ENCODE measurements around the gene LRFN4.

The LRFN4 gene

GRCh38 chr11:66905631-66906030 lies 48.8 kb downstream of the LRFN4 start:
- no peaks in the 10 kb centered on the region for H3K36me3 Mint-ChIP-seq
- no peaks in the 10 kb centered on the region for H3K9me3 Mint-ChIP-seq
- ATAC-seq = no peak
- no peaks in the 10 kb centered on the region for H3K4me1 Mint-ChIP-seq
- no peak overlapping the region for H3K4me3 Mint-ChIP-seq
- no peak for DNase-seq (ENCODE audit: low spot score in 2 of 2)
- no peak overlapping the region for H3K27ac Mint-ChIP-seq

DNA sequence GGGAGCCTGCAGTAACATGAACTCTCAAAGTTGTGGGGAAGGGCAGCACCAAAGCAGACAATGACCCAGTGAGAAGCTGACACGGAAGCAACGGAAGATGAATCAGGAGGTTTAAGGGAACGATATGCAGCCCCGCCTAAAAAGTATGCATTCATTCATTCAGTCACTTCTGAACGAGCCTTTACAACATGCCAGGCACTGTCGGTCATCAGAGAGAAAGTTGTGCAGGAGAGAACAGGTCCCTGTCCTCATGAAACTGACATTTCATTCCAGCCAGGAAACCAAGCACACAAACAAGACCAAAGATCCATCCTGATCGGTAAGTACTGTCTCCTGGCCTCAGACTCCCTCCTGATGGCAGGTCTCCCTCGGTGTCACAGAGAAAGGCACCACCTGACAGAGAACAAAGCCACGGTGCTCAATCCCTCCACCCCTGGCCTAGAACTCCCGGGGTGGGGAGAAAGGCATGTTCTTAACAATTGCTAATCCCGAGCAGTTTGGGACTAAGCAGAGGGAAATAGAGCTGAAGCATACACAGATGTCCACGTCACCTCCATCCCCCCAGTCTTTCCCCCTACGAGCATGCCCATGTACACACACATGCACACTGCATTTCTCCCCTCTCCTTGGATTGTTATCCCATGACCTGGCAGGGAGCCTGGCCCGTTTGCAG lies 49.3 kb downstream of the LRFN4 start:
- no peaks in the 10 kb centered on the region for H3K9me3 Mint-ChIP-seq
- no peaks in the 10 kb centered on the region for H3K36me3 Mint-ChIP-seq
- DNase-seq (ENCODE audit: low spot score in 2 of 2) = no peak
- no peak overlapping the region for H3K27ac Mint-ChIP-seq
- no peaks in the 10 kb centered on the region for H3K4me1 Mint-ChIP-seq
- H3K4me3 Mint-ChIP-seq = no peak overlapping the region
- ATAC-seq = no peak

GRCh38 chr11:66907751-66908630 lies 51.1 kb downstream of the LRFN4 start:
- ATAC-seq (no peak), DNase-seq (ENCODE audit: low spot score in 2 of 2) (no peak)
- Mint-ChIP-seq H3K36me3 (no peaks in the 10 kb centered on the region), H3K4me1 (no peaks in the 10 kb centered on the region), H3K27ac (peak overlapping the region; percentile 23), H3K9me3 (no peaks in the 10 kb centered on the region), H3K4me3 (no peak overlapping the region)

GRCh38 chr11:66909181-66909580 lies 52.3 kb downstream of the LRFN4 start:
- no peak for ATAC-seq
- H3K4me1 Mint-ChIP-seq = no peaks in the 10 kb centered on the region
- H3K27ac Mint-ChIP-seq = no peak overlapping the region
- no peaks in the 10 kb centered on the region for H3K9me3 Mint-ChIP-seq
- DNase-seq (ENCODE audit: low spot score in 2 of 2) = no peak
- no peaks in the 10 kb centered on the region for H3K36me3 Mint-ChIP-seq
- no peak overlapping the region for H3K4me3 Mint-ChIP-seq

- Mint-ChIP-seq H3K4me3 (no peak overlapping the region), H3K27ac (no peak overlapping the region), H3K9me3 (no peaks in the 10 kb centered on the region), H3K4me1 (no peaks in the 10 kb centered on the region), H3K36me3 (no peaks in the 10 kb centered on the region)
- DNase-seq (ENCODE audit: low spot score in 2 of 2) (no peak), ATAC-seq (no peak)
Observed at GRCh38 chr11:66910016-66910415, 53.2 kb downstream of the LRFN4 start.
